A549 (cell line): Measurements from ENCODE around the gene ADCY1.

Experiments
- BHLHE40 ChIP-seq: IDR thresholded peaks from 2 replicates; pipeline ENCODE4 v1.6.1; 2012; ENCODE audit warnings: low read depth, low read length, inconsistent platforms
- CHD2 ChIP-seq: fragments of 150-350 bp; IDR thresholded peaks from 2 replicates; pipeline ENCODE4 v1.6.1; 2014; ENCODE audit warnings: low read length; ENCODE audit not compliant: partially characterized antibody
- HOXB5 ChIP-seq: fragments of 250-450 bp; sonication (Bioruptor Pico); IDR thresholded peaks from 2 replicates; pipeline ENCODE4 v1.5.0; 2020; ENCODE audit warnings: mild to moderate bottlenecking, moderate library complexity
- MAFK ChIP-seq: fragments of 450-650 bp; IDR thresholded peaks from 2 replicates; pipeline ENCODE4 v1.6.1; 2014; ENCODE audit not compliant: partially characterized antibody
- POLR2A ChIP-seq: IDR thresholded peaks from 2 replicates; pipeline ENCODE4 v1.6.1; 2012; ENCODE audit warnings: mild to moderate bottlenecking, low read length
- RAD21 ChIP-seq, 2 experiments: fragments of >200 bp in 1 of 2; sonication (Bioruptor Twin) in 1 of 2; formaldehyde crosslinking in 1 of 2; IDR thresholded peaks in 1 of 2; conservative IDR thresholded peaks in 1 of 2; 2 replicates in 1 of 2; 3 replicates in 1 of 2; pipeline ENCODE4 v1.6.1; 2012 to 2018; ENCODE audit warnings: inconsistent platforms in 1 of 2
- RFX5 ChIP-seq: fragments of 450-650 bp; IDR thresholded peaks from 2 replicates; pipeline ENCODE4 v1.7.1; 2014; ENCODE audit warnings: antibody characterized with exemption, mild to moderate bottlenecking, moderate library complexity
- RNF2 ChIP-seq: fragments of 200-600 bp; sonication (generic); IDR thresholded peaks from 2 replicates; pipeline ENCODE4 v1.6.1; 2016; ENCODE audit warnings: low read depth, mild to moderate bottlenecking, antibody characterized with exemption, moderate library complexity, borderline replicate concordance
- TF ChIP-seq, protein P1 (sequence below): fragments of >200 bp; sonication (Bioruptor Twin); formaldehyde crosslinking; IDR thresholded peaks from 3 replicates; pipeline ENCODE4 v1.5.1; 2016
- TF ChIP-seq, protein P2 (sequence below): IDR thresholded peaks from 2 replicates; pipeline ENCODE4 v1.6.1; 2012
- TF ChIP-seq, protein P3 (sequence below): fragments of 450-650 bp; IDR thresholded peaks from 2 replicates; pipeline ENCODE4 v1.6.1; 2014; ENCODE audit warnings: antibody characterized with exemption

- TF ChIP-seq RNF2: no peak
- no peak for TF ChIP-seq MAFK
- no peak for TF ChIP-seq RFX5
- TF ChIP-seq CHD2: no peak
- TF ChIP-seq, protein P1, sequence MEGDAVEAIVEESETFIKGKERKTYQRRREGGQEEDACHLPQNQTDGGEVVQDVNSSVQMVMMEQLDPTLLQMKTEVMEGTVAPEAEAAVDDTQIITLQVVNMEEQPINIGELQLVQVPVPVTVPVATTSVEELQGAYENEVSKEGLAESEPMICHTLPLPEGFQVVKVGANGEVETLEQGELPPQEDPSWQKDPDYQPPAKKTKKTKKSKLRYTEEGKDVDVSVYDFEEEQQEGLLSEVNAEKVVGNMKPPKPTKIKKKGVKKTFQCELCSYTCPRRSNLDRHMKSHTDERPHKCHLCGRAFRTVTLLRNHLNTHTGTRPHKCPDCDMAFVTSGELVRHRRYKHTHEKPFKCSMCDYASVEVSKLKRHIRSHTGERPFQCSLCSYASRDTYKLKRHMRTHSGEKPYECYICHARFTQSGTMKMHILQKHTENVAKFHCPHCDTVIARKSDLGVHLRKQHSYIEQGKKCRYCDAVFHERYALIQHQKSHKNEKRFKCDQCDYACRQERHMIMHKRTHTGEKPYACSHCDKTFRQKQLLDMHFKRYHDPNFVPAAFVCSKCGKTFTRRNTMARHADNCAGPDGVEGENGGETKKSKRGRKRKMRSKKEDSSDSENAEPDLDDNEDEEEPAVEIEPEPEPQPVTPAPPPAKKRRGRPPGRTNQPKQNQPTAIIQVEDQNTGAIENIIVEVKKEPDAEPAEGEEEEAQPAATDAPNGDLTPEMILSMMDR: no peak
- no peak for TF ChIP-seq POLR2A
- TF ChIP-seq HOXB5 (CRISPR knock-in tag): no peak
- no peak for TF ChIP-seq RAD21 (conservative IDR thresholded peaks at IDR 0.05 in 1 of 2, IDR thresholded peaks at IDR 0.05 in 1 of 2)
- no peak for TF ChIP-seq BHLHE40
- TF ChIP-seq, protein P2, sequence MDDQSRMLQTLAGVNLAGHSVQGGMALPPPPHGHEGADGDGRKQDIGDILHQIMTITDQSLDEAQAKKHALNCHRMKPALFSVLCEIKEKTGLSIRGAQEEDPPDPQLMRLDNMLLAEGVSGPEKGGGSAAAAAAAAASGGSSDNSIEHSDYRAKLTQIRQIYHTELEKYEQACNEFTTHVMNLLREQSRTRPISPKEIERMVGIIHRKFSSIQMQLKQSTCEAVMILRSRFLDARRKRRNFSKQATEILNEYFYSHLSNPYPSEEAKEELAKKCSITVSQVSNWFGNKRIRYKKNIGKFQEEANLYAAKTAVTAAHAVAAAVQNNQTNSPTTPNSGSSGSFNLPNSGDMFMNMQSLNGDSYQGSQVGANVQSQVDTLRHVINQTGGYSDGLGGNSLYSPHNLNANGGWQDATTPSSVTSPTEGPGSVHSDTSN: no peak
- TF ChIP-seq, protein P3, sequence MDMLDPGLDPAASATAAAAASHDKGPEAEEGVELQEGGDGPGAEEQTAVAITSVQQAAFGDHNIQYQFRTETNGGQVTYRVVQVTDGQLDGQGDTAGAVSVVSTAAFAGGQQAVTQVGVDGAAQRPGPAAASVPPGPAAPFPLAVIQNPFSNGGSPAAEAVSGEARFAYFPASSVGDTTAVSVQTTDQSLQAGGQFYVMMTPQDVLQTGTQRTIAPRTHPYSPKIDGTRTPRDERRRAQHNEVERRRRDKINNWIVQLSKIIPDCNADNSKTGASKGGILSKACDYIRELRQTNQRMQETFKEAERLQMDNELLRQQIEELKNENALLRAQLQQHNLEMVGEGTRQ: no peak
These were observed 174 bp downstream of the ADCY1 start for GRCh38 chr7:45574416-45574668.
